Measurements from ENCODE around the gene VGLL4.

GRCh38 chr3:11642431-11643191 lies 1.1 kb downstream of the VGLL4 start:
- TF ChIP-seq USF2 (IDR thresholded peaks at IDR 0.05) = no peak
- no peak for TF ChIP-seq CHD4 (IDR thresholded peaks at IDR 0.05; ENCODE audit: borderline replicate concordance)
- TF ChIP-seq CTCF (IDR thresholded peaks at IDR 0.05) = no peak
- TF ChIP-seq MAX (IDR thresholded peaks at IDR 0.05) = peak; percentile 69

Data from A549 (cell line).